GM18511 (cell line): ENCODE results near the gene THAP4.
"Not testable (repeated sequence)": the region's sequence is repeated elsewhere in the genome, so short reads cannot be mapped to it uniquely, and the experiment has no call there.

Experiments
- ATAC-seq: cut with Tn5 transposase; IDR thresholded peaks from one replicate; pipeline ENCODE4 v1.9.1; 2021; ENCODE audit warnings: mild to moderate bottlenecking, moderate library complexity; ENCODE audit not compliant: unreplicated experiment

Gene THAP4

GRCh38 chr2:241666627-241667400 is 29.9 kb upstream of the THAP4 start:
- ATAC-seq = no peak

GRCh38 chr2:241665731-241666440 is 28.9 kb upstream of the THAP4 start:
- ATAC-seq = no peak

- ATAC-seq = not testable (repeated sequence)
Measured at GRCh38 chr2:241662731-241663130, 25.8 kb upstream of the THAP4 start.

DNA sequence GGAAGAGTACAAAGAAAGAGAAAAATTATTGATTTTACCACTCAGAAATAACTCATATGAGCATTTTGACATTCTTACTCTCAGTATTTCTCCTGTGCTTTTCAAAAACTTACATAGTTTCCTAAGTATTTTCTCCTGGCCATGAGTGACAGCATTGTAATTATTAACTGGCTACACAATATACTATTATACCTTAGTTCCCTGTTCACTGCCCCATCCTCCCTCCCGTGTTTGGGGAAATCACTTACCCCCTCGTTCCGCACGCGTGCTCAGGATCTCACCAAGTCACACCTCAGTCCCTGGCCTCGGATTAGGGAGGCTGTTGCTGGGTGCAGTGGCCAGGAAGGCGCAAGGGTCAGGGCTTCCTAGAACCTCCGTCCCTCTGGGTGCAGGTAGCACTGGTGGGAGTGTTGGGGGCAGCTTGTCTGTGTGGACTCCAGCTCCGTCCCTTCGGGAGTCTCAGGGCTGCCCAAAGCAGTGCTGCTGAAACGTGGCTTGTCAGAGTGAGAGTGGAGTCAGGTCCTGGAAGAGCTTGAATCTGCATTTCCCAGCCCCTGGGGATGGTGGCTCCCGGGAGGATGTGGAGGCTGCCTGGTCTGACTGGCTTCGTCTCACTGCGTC is 23.7 kb upstream of the THAP4 start:
- ATAC-seq = no peak

DNA sequence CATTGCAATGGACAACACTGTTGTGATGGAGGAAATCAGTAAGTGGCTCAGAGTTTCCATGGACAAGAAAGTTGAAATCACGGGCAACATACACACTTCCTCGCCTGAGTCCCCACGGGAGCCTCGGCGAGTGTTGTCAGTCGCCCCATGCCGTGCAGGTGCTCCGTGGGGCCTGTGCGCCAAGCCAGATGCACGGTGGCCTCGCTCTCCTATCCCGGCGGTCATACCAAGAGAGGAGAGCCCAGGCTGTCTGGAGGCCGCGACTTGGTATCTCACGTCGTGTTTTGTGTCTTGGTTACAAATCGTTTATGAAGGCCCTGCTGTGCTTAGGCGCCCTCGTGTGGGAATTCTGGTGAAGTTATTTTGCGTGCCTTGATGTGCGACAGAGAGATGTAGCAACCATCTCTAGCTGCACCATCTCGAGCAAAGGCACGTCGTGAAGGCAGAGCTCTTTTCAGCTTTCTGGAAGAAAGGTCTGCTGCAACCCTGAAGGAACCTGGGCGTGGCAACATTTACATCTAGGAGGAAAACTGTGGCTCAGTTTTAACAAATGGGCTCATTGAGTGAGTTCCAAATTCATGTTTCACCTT is 22.3 kb upstream of the THAP4 start:
- ATAC-seq = no peak

DNA sequence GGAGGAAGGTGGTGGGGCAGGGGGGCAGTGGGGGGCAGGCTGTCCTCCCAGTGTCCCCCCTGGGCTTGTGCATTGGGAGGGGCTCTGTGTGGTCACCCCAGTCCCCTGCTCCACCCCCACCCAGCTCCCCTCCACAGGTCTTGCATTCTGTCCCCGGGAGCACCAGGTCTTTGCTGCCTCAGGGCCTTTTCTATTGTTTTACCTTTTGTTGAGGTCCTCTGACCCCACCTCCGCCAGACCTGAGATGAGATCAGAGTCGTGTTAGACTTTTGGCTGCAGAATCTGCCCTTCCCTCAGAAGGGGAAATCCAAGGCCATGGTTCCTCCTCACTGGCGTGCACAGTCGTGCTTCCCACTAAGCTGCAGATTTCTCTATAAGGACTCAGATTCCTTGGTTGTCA is 21.3 kb upstream of the THAP4 start:
- ATAC-seq = no peak

DNA sequence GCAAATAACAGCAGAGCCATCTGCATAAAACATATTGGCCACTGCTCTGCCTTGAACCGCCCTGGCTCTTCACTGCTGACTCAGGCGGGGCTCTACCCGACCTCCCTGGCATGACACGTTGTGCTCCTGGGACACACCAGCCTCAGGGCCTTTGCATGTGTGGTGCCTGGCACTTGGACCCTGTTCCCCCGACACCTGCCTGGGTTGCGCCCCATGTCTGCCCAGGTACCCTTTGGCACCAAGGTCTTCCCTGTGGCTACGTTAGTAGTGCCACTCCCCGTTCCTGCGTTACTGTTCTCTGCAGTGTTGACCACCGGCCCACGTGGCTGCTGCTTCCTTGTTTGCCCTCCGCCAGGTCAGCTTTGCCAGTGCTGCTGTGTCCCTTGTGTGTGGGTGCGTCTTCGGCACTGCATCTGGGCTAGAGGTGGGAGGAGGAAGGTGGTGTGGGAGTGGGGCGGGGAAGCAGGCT is 20.9 kb upstream of the THAP4 start:
- ATAC-seq = no peak

GRCh38 chr2:241656190-241656741 is 19.3 kb upstream of the THAP4 start:
- ATAC-seq = no peak

- ATAC-seq = no peak
Measured at GRCh38 chr2:241655516-241656189, 18.7 kb upstream of the THAP4 start.

- no peak for ATAC-seq
Measured at GRCh38 chr2:241654551-241654950, 17.6 kb upstream of the THAP4 start.

GRCh38 chr2:241653210-241653750 is 16.3 kb upstream of the THAP4 start:
- ATAC-seq = no peak

- ATAC-seq = no peak
Measured at GRCh38 chr2:241652722-241653121, 15.8 kb upstream of the THAP4 start.

GRCh38 chr2:241652142-241652541 is 15.2 kb upstream of the THAP4 start:
- no peak for ATAC-seq

DNA sequence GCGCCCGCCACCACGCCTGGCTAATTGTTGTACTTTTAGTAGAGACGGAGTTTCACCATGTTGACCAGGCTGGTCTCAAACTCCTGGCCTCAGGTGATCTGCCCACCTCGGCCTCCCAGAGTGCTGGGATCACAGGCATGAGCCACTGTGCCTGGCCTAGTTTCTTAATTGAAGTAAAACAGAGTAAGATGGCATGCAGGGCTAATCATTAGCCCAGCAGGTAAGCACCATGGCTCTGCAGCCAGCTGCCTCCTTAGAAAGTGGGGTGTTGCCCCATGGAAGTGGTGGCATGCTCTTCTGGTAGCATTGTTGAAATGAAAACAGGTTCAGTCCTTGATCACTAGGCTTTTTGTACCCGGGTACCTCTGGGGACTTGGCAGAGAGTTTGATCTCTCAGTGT is 13.0 kb upstream of the THAP4 start:
- ATAC-seq = no peak

DNA sequence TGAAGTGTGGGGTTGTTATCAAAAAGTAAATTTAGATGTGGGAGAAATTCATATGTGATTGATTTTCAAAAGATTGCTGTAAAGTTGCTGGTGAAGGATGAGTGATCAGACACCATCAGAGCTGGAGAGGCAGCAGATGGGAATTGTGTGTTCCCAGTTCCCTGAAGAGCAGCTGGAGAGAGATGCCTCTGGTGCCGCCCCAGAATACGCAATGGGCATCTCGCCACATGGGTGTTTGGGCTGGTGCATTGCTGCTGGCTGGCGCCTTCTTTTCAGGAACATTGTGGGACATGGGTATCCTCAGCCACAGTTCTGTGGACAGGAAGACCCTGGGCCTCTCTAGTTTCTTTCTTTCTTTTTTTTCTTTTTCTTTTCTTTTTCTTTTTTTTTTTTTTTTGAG is 12.4 kb upstream of the THAP4 start:
- ATAC-seq = no peak

- no peak for ATAC-seq
Measured at GRCh38 chr2:241648453-241648852, 11.5 kb upstream of the THAP4 start.

DNA sequence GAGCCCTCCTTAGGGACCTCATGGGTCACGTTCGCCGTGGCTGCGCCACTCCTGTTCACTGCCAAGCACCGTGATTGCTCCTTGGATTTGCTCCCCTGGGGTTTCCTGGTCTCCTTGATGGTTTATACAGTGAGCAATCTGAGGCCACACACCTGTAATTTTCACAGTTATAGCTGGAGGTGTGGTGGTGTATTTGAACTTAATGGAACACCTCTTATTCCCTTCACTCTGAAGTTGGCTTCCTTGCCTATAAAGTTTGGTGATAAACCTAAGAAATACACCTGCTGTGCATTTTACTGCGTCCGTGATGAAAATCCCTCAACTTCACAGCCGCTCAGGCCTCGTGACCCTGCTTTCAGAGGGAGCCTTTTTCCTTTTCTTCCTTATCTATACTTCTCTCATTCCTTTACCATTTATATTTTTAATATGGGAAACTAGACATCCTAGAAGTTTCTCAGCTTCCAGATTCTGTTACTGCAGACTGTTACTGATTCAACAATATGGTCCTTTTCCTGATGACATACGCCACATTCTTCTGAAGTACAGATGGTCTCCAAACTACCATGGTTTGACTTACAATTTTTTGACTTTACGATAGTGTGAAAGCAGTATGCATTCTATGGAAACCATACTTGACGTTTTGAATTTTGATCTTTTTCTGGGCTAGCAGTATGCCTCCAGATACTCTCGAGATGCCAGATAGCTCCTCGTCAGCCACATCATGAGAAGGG is 9.1 kb upstream of the THAP4 start:
- ATAC-seq = no peak

DNA sequence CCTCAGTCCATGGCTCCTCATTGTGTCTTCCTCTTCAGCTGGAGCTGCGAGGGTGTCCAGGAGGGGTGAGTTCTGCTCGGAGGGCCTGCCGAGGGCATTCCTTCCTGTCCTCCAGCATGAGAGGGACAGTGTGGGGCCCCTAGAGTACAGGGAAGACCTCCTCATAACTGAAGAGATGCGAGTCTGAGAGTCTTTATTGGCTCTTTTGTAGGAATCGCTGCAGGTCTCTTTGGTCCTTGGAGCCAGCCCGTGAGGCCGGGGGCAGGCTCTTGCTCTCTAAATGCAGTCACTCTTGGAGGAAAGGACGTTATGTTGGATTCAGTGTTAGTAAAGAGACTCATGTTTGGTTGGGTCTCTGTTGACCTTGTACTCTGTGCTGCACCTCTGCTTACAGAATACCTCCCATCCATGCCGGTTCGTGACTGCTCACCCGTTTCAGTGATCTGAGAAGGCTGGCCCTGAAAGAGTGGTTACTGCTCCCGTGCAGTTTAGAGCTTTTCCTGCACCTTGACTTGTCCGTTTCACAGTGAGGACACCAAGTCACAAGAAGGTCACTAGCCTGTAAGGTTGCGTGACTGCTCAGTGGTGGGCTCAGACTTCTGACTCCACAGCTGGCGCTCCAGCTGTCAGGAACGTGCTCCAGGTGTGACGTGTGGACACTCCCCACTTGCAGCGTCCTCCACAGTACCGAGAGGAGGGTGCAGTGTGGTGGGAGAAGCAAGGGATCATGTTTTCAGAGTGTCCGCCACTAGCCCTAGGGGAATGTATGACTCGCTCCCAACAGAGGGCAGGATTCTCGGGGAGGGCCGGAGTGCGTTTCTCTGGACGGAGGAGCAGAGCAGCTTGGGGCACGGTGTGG is 8.3 kb upstream of the THAP4 start:
- ATAC-seq = no peak

GRCh38 chr2:241641631-241642030 is 4.7 kb upstream of the THAP4 start:
- no peak for ATAC-seq
